ENCODE data around the gene AKAP9. TPM values are rescaled to one million over a fixed set of nuclear protein-coding genes. Genes with fewer than 3 reads are reported as not detected.

AKAP9 gene
- total and polyA plus RNA-seq, 9 of the 15 experiments (the other 6 are each of a cell fraction or from before 2014, with no cell fraction given): 25.5 to 80.9 (median 46.3) TPM

DNA sequence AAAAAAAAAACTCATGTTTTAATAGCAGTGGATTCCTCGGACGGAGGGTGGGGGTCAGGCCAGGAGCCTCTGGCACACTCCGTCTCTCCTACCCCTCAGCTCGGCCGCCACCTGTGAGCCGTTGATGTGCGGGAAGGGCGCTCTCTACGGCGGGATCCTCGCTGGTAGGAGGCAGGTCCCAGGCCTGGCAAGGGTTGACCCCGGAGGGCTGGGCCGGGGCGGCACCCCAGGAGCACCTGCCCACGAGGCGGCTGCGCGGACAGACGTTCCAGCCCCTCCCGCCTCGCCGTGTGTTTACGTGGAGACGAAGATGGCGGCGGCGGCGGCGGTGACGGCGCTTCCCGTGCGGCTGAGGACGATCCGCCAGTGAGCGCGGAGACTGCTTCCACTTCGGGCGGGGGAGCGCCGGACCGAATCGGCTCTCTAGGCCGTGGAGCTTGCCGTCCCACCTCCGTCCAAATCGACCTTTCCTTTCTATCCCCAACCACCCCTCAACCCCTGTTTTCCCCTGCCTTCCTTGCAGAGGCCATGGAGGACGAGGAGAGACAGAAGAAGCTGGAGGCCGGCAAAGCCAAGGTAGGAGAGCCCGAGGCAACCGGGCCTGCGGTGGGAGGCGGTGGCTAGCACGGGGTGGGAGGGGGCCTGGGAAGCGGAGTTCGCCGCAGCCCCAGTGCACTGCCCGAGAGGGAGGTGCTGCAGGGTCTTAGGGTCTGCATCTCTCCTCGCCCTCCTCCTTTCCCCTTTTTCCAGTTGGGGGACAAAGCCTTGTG lies at the start of gene AKAP9 (continued):
- no peak for TF ChIP-seq ZNF316 (IDR thresholded peaks at IDR 0.05)
- TF ChIP-seq, protein P1, sequence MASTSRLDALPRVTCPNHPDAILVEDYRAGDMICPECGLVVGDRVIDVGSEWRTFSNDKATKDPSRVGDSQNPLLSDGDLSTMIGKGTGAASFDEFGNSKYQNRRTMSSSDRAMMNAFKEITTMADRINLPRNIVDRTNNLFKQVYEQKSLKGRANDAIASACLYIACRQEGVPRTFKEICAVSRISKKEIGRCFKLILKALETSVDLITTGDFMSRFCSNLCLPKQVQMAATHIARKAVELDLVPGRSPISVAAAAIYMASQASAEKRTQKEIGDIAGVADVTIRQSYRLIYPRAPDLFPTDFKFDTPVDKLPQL (IDR thresholded peaks at IDR 0.05; ENCODE audit: extremely low read depth, insufficient read length): no peak
- TF ChIP-seq ZNF217 (CRISPR knock-in tag; IDR thresholded peaks at IDR 0.05): no peak
- no peak for TF ChIP-seq DPF2 (IDR thresholded peaks at IDR 0.05)
- TF ChIP-seq PHF8 (IDR thresholded peaks at IDR 0.05; ENCODE audit: borderline replicate concordance, low read length): peak; percentile 93
- peak; percentile 89 for TF ChIP-seq HMGN3 (IDR thresholded peaks at IDR 0.05; ENCODE audit: borderline replicate concordance, extremely low read depth, insufficient read length, low read depth, low read length)
- peak; percentile 89; the same call in 1 of the 2 replicates for TF ChIP-seq ZBTB7A (IDR thresholded peaks at IDR 0.05; ENCODE audit: borderline replicate concordance, control insufficient read depth, low read depth, low read length)
- TF ChIP-seq GATAD2A (IDR thresholded peaks at IDR 0.05): no peak; the same call in 1 of the 2 replicates
- no peak for TF ChIP-seq SMAD3 (CRISPR knock-in tag; conservative IDR thresholded peaks at IDR 0.05)
- TF ChIP-seq, protein P2, sequence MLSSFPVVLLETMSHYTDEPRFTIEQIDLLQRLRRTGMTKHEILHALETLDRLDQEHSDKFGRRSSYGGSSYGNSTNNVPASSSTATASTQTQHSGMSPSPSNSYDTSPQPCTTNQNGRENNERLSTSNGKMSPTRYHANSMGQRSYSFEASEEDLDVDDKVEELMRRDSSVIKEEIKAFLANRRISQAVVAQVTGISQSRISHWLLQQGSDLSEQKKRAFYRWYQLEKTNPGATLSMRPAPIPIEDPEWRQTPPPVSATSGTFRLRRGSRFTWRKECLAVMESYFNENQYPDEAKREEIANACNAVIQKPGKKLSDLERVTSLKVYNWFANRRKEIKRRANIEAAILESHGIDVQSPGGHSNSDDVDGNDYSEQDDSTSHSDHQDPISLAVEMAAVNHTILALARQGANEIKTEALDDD (IDR thresholded peaks at IDR 0.05): no peak
- TF ChIP-seq ZNF197 (CRISPR knock-in tag; IDR thresholded peaks at IDR 0.05; ENCODE audit: low read depth): no peak
- TF ChIP-seq, protein P3, sequence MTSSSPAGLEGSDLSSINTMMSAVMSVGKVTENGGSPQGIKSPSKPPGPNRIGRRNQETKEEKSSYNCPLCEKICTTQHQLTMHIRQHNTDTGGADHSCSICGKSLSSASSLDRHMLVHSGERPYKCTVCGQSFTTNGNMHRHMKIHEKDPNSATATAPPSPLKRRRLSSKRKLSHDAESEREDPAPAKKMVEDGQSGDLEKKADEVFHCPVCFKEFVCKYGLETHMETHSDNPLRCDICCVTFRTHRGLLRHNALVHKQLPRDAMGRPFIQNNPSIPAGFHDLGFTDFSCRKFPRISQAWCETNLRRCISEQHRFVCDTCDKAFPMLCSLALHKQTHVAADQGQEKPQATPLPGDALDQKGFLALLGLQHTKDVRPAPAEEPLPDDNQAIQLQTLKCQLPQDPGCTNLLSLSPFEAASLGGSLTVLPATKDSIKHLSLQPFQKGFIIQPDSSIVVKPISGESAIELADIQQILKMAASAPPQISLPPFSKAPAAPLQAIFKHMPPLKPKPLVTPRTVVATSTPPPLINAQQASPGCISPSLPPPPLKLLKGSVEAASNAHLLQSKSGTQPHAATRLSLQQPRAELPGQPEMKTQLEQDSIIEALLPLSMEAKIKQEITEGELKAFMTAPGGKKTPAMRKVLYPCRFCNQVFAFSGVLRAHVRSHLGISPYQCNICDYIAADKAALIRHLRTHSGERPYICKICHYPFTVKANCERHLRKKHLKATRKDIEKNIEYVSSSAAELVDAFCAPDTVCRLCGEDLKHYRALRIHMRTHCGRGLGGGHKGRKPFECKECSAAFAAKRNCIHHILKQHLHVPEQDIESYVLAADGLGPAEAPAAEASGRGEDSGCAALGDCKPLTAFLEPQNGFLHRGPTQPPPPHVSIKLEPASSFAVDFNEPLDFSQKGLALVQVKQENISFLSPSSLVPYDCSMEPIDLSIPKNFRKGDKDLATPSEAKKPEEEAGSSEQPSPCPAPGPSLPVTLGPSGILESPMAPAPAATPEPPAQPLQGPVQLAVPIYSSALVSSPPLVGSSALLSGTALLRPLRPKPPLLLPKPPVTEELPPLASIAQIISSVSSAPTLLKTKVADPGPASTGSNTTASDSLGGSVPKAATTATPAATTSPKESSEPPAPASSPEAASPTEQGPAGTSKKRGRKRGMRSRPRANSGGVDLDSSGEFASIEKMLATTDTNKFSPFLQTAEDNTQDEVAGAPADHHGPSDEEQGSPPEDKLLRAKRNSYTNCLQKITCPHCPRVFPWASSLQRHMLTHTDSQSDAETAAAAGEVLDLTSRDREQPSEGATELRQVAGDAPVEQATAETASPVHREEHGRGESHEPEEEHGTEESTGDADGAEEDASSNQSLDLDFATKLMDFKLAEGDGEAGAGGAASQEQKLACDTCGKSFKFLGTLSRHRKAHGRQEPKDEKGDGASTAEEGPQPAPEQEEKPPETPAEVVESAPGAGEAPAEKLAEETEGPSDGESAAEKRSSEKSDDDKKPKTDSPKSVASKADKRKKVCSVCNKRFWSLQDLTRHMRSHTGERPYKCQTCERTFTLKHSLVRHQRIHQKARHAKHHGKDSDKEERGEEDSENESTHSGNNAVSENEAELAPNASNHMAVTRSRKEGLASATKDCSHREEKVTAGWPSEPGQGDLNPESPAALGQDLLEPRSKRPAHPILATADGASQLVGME (CRISPR knock-in tag; IDR thresholded peaks at IDR 0.05): no peak
- TF ChIP-seq HDAC2 (IDR thresholded peaks at IDR 0.05): 0 out of 2 replicates have a peak, but pooled peaks have one; percentile 48
- TF ChIP-seq SIN3A (IDR thresholded peaks at IDR 0.05; ENCODE audit: borderline replicate concordance in 2 of 2, control insufficient read depth in 1 of 2, low read depth in 2 of 2, low read length in 2 of 2): peak; percentile 38 to 60; a peak in 2 of 4 replicates
- TF ChIP-seq ARID2 (IDR thresholded peaks at IDR 0.05): no peak
- 0 out of 2 replicates have a peak, but pooled peaks have one; percentile 5 for TF ChIP-seq ZSCAN32 (CRISPR knock-in tag; IDR thresholded peaks at IDR 0.05)
- TF ChIP-seq, protein P4, sequence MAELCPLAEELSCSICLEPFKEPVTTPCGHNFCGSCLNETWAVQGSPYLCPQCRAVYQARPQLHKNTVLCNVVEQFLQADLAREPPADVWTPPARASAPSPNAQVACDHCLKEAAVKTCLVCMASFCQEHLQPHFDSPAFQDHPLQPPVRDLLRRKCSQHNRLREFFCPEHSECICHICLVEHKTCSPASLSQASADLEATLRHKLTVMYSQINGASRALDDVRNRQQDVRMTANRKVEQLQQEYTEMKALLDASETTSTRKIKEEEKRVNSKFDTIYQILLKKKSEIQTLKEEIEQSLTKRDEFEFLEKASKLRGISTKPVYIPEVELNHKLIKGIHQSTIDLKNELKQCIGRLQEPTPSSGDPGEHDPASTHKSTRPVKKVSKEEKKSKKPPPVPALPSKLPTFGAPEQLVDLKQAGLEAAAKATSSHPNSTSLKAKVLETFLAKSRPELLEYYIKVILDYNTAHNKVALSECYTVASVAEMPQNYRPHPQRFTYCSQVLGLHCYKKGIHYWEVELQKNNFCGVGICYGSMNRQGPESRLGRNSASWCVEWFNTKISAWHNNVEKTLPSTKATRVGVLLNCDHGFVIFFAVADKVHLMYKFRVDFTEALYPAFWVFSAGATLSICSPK (IDR thresholded peaks at IDR 0.05; ENCODE audit: borderline replicate concordance): no peak
- peak; percentile 60; the same call in 1 of the 2 replicates for TF ChIP-seq KAT7 (CRISPR knock-in tag; IDR thresholded peaks at IDR 0.05; ENCODE audit: borderline replicate concordance)
- TF ChIP-seq ZNF24 (IDR thresholded peaks at IDR 0.05): no peak
